Peyer's patch (tissue), 4 donors: ENCODE results near the gene FIBP.

ENCODE experiments used
- CTCF ChIP-seq, 6 experiments: fragments of 450-650 bp in 4 of 6; fragments of 200-600 bp in 2 of 6; sonication (generic) in 1 of 6; IDR thresholded peaks; one replicate each; pipeline ENCODE4 v1.5.1; 2017 to 2019; ENCODE audit warnings: antibody characterized with exemption in 6 of 6, mild to moderate bottlenecking in 3 of 6, moderate library complexity in 1 of 6
- POLR2A ChIP-seq, 2 donors: fragments of 450-650 bp; IDR thresholded peaks; one replicate each; pipeline ENCODE4 v1.5.1; 2017; ENCODE audit warnings: antibody characterized with exemption in 2 of 2, mild to moderate bottlenecking in 2 of 2, moderate library complexity in 2 of 2

DNA sequence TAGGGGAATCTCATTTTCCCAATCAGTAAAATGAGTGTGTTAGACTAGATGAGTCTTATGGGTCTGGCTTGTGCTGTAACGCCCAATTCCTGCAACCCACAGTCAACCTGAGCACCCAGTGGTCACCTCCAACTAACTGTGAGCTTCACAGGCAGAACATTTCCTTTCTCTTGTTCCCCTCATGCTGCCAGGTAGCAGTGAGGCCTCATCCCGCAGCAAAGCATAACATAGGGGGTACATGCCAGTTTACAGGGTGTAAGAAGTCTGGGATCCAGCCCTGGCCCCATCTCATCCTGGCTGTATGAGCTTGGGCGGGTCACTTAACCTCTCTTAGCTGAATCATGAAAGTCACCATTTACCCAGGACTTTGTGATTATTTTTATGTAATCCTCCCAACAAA, 19.4 kb downstream of the FIBP start:
- TF ChIP-seq POLR2A (IDR thresholded peaks at IDR 0.05) = no peak
- no peak for TF ChIP-seq CTCF (IDR thresholded peaks at IDR 0.05)
